COLO829 (cell line): ENCODE results near the gene RAD17.
"Not testable (repeated sequence)": the region's sequence is repeated elsewhere in the genome, so short reads cannot be mapped to it uniquely, and the experiment has no call there.

Source experiments
- DNase-seq: peaks from one replicate; pipeline ENCODE4 v3.0.0; 2012; ENCODE audit warnings: low spot score

The RAD17 gene

DNA sequence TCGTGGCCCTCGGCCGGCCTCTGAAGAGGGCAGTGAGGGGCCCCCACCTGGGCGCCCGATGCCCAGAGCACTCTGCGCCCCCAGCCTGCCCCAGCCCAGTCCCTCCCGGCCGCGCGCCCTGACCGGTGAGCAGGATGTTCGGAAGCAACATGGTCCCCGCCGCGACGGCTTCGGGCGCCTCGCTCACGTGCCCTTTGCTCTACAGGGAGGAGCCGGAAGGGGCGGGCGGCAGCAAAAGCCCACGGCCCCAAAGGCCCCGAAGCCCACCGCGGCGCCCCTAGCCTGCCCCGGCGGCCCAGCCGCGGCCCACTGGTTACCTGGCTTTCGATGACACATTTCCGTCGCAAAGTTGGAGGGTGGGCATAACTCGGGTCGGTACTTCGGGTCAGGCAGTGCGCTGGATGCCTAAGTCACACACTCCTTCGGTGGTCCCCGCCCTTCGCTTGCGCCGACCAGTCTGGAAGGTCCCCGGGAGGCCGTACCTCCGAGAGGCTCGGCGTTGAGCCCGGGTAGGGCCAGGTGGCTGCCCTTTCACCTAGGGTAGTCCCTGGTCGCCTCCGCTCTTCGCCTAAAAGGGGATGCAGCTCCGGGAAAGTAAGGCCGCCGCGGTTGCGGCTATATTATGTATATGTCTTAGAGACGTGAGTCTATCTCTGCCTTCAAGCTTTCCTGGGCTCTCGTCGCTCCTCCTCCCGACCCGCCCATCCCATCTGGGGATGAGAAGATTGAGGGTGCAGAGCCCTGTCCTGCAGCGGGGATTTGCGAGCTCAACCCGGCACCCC lies at the start of gene RAD17, which contains the start of the genes AK6 and TAF9:
TSS of gene RAD17 (plus strand) at position 479 of the 782 bp plus-strand sequence. CDS start 2,391 bp downstream, outside the sequence.
TSS of gene AK6 (minus strand) at position 181 of the 782 bp plus-strand sequence. CDS start at position 151, 30 bp downstream.
TSS of gene TAF9 (minus strand) at position 181 of the 782 bp plus-strand sequence. CDS start 3,783 bp downstream, outside the sequence.
- peak; percentile 44 for DNase-seq

DNA sequence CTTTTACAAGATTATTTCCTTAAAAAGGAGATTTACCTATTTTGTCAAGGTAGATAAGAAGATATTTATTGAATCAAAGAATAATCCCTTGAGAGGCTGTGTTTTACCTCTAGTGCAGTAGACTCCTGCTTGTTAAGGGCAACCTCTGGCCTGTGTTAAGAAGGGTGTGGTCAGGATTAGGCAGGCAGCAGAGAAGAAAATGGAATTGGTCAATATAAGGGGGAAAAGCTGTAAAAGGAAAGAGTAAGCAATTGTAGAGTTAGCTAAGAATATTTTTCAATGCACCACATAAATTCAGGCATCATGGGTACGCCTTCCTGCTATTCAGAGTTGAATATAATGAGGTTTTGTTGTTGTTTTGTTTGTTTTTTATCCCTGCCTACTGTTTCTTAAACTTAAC lies 43.3 kb upstream of the RAD17 start:
- no peak for DNase-seq

DNA sequence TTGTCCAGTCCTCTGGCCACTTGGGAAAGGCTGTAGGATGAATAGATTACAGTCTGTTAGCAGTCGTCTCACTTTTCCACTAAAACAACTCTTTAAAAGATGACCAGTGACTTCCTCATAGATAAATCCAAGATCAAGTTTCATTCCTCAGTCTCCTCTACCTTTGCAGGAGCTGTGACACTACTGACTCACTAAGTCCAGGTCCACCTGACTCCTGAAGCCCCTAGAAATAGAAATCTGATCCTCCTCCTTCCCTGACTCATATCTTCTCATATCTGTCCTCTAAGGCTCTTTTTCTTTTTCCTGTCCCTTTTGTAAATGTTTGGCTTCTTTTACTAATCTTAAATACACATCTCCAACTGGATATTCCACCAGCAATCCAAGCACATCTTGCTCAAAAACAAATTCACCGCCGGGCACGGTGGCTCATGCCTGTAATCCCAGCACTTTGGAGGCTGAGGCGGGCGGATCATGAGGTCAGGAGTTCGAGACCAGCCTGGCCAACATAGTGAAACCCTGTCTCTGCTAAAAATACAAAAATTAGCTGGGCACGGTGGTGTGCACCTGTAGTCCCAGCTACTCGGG lies 39.6 kb upstream of the RAD17 start:
- no peak for DNase-seq

- DNase-seq: no peak
Observed at GRCh38 chr5:69331528-69332445, 37.8 kb upstream of the RAD17 start.

DNA sequence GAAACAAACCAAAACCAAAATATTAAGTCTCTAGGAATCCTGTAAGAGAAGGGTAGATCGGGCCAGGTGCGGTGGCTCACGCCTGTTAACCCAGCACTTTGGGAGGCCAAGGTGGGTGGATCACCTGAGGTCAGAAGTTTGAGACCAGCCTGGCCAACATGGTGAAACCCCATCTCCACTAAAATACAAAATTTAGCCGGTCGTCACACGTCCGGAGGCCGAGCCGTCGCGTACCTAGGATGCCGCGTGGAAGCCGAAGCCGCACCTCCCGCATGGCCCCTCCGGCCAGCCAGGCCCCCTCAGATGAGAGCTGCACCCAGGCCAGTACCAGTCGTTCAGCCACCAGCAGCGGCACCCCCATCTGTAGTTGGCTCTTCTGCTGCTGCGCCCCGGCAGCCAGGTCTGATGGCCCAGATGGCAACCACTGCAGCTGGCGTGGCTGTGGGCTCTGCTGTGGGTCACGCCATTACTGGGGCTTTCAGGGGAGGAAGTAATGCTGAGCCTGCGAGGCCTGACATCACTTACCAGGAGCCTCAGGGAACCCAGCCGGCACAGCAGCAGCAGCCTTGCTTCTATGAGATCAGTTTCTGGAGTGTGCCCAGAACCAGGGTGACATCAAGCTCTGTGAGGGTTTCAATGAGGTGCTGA lies 35.8 kb upstream of the RAD17 start:
- not testable (repeated sequence) for DNase-seq

DNA sequence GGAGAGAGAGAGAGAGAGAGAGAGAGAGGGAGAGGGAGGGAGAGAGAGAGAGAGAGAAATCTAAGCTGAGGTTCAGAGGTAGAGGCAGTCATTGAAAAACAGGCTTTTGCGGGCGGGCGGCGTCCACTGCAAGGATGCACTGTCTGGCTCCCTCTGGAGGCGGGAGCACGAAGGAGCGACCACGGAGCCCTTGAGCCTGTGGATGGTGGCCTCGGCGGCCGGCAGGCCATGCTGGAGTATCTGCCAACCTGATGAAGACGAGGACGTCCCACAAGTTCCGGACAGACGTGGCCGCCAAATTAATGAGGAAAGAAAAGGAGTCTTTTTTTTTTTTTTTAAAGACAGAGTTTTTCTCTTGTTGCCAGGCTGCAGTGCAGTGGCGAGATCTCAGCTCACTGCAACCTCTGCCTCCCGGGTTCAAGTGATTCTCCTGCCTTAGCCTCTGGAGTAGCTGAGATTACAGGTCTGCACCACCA lies 34.8 kb upstream of the RAD17 start:
- peak; percentile 30 for DNase-seq

DNA sequence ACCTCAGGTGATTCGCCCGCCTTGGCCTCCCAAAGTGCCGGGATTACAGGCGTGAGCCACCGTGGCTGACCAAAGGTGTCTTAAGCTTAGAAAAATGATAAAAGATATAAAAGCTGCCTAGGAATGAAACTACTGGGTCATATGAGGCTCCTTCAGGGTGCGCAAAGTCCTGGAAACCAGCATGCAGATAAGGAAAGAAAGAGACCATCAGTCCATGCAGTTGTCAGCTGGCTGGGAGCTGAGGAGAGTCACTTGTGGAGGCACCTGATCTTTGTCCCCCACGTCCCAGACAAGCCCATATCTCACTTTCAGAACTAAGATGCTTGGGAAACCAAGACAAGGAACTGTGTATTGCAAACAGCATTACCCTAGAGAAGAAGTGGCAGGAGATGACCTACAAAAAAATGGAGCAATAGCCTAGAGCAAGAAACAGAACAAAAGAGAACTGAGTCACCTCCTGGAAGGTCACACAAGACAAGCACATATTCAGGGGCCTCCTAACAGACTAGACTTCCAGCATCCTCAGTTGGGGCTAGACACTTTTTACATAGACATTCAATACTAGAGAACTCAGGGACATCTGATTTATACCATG lies 34.2 kb upstream of the RAD17 start:
- DNase-seq: no peak

DNA sequence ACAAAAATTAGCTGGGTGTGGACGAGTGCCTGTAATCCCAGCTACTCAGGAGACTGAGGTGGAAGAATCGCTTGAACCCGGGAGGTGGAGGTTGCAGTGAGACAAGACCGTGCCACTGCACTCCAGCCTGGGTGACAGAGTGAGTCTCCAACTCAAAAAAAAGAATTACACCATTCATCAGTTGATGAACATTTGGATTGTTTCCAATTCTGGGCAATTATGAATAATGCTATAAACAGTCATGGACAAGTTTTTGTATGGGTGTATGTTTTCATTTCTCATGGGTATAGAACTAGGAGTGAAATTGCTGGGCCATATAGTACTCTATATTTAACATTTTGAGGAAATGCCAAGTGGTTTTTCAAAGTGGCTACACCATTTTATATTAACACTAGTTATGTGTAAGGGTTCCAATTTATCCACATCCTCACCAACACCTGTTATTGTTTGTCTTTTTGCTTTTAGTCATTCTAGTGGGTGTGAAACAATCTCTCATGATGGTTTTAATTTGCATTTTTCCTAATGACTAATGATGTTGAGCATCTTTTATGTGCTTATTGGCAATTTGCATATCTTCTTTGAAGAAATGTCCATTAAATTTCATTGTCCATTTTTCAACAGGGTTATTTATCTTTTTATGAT lies 28.0 kb upstream of the RAD17 start:
- DNase-seq: no peak

GRCh38 chr5:69343083-69343482 lies 26.5 kb upstream of the RAD17 start:
- DNase-seq: no peak

DNA sequence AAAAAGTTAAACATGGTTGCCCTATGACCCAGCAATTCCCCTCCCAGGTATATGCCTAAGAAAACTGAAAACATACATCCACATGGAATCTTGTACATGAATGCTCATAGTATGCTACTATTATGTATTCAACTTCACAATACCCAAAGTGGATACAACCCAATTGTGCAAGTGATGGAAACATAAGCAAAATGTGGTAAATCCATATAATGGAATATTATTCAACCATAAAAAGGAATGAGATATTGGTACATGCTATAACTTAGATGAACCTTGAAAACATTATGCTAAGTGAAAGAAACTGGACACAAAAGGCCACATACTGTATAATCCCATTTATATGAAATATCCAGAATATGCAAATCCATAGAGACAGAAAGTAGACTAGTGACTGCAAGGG lies 19.0 kb upstream of the RAD17 start:
- no peak for DNase-seq

- DNase-seq: no peak
Observed at GRCh38 chr5:69359699-69360098, 9.9 kb upstream of the RAD17 start.

GRCh38 chr5:69360442-69360841 lies 9.2 kb upstream of the RAD17 start:
- no peak for DNase-seq

DNA sequence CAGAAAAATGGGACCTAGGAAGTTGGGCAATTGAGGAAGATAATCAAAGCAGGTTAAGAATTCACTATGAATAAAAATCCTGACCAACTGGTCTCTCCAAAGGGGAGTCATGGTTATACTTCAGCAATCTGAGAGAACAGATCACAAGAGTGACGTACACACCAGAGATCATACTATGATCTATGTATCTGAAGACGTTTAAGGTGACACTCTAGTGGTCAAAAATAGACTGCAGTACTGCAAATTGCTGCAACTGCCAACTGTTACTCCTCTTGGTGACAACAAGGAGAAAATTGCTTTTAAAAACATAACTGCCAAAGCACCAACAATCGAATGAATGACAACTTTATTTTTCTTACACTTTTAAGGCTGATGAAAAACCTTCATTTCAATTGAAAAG lies 5.2 kb upstream of the RAD17 start:
- no peak for DNase-seq

GRCh38 chr5:69364850-69365249 lies 4.8 kb upstream of the RAD17 start:
- no peak for DNase-seq

DNA sequence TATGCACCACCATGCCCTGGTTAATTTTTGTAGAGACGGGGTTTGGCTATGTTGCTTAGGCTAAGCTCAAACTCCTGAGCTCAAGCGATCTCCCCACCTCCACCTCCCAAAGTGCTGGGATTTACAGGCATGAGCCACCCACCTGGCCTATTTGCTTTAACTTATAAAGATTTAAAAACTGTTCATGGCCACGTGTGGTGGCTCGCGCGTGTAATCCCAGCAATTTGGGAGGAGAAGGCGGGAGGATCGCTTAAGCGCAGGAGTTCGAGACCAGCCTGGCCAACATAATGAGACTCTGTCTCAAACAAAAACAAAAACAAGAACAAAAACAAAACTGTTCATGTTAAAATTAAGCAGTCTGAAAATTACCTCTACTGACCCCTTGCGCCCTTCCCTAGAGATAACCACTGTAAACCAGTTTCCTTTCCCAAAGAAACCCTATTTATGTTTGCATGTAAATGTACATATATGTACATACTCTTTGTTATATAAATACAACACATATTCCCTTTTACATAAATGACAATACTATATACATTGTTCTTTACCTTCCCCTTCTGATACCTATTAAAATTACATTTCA lies 1.8 kb upstream of the RAD17 start:
- no peak for DNase-seq

GRCh38 chr5:69368458-69369339 lies 919 bp upstream of the RAD17 start:
- DNase-seq: peak; percentile 8

- not testable (repeated sequence) for DNase-seq
Observed at GRCh38 chr5:69370335-69370734, 717 bp downstream of the RAD17 start.

DNA sequence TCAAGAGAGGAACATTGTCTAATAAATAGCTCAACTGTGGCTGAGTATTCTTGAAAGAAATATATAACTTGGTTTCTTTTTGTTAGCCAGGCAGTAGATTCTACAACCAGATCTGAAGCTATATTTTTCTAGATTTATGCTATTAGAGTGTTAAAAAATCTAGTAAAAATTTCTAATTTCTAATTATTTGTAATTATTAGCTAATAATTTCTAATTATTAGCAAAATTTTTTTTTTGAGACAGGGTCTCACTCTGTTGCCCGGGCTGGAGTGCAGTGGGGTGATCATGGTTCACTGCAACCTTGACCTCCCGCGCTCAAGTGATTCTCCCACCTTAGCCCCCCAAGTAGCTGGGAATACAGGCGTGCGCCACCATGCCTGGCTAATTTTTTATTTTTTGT lies 2.8 kb downstream of the RAD17 start:
- no peak for DNase-seq

GRCh38 chr5:69374911-69375446 lies 5.4 kb downstream of the RAD17 start:
- DNase-seq: no peak
